Activated effector memory CD4-positive, alpha-beta T cell treated with Interleukin-2 at 50 U/mL for 16 hours (primary cell): ENCODE results near the gene SLC25A3.
A peak's percentile ranks its signal among the peaks of the same experiment; 100 is the strongest.
"Not testable (repeated sequence)": the region's sequence is repeated elsewhere in the genome, so short reads cannot be mapped to it uniquely, and the experiment has no call there.

Experiments
- DNase-seq: peaks from one replicate; pipeline ENCODE4 v3.0.0-alpha.2; 2020

Gene SLC25A3

DNA sequence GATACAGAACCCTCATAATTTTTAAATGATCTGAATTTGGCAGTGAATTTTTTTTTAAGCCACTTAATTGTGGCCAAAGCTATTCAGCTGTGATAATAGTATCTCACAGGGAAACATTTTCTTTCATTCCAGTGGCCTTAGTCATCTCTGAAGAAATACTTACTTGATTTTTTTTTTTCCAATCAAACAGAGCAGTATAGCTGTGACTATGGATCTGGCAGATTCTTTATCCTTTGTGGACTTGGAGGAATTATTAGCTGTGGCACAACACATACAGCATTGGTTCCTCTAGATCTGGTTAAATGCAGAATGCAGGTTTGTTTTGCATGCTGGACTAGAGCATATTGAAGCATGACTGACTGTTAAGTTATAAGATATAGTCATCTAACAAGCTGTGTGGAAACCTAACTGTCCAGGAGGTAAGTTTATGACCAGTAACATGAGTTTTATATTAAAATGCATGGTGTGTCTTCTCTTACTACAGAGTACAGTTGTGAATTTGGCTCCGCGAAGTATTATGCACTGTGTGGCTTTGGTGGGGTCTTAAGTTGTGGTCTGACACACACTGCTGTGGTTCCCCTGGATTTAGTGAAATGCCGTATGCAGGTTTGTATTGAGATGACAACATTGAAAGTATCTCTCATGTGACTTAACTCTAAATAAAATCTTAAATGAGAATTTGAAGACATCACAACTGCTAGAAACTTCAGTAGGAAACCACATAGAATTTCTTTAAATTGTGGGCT lies 1.9 kb downstream of the SLC25A3 start:
- DNase-seq: no peak

GRCh38 chr12:98597313-98597712 lies 3.8 kb downstream of the SLC25A3 start:
- not testable (repeated sequence) for DNase-seq

- DNase-seq: no peak
These were observed 8.4 kb downstream of the SLC25A3 start for GRCh38 chr12:98601924-98602323.

GRCh38 chr12:98606359-98606988 lies 13.0 kb downstream of the SLC25A3 start:
- no peak for DNase-seq

DNA sequence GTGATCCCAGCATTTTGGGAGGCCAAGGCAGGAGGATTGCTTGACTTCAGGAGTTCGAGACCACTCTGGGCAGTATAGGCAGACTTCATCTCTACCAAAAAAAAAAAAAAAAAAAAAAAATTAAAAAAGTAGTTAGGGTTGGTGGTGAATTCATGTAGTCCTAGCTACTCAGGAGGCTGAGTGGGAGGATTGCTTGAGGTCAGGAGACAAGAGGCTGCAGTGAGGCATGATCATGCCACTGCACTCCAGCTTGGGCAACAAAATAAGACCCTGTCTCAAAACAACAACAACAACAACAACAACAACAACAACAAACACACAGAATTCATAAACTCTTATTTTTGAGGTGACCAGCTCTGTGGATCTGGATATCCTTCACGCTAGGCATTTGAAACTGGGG lies 17.1 kb downstream of the SLC25A3 start:
- no peak for DNase-seq

- DNase-seq: no peak
These were observed 19.3 kb downstream of the SLC25A3 start for GRCh38 chr12:98612696-98613334.

DNA sequence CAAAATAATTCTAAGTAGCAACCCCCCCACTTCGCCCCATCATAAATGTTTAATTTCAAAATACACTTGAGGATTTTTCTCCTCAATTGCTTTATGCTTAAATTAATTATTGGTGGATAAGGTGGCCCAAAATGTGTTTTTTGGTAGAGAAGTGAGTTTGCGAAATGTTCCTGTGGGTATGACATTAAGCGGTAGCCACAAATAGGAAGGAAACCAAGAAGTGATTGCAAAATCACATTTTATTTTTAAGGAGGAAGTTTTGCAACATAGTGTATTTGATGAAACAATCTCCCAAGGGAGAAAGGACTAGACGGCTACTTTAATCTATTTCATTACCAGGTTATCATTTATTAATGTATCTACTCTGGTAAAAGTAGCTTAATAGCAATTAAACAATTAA lies 25.5 kb downstream of the SLC25A3 start:
- no peak for DNase-seq

GRCh38 chr12:98635657-98636323 lies 42.3 kb downstream of the SLC25A3 start:
- no peak for DNase-seq

- DNase-seq: no peak
These were observed 43.6 kb downstream of the SLC25A3 start for GRCh38 chr12:98637068-98637467.

DNA sequence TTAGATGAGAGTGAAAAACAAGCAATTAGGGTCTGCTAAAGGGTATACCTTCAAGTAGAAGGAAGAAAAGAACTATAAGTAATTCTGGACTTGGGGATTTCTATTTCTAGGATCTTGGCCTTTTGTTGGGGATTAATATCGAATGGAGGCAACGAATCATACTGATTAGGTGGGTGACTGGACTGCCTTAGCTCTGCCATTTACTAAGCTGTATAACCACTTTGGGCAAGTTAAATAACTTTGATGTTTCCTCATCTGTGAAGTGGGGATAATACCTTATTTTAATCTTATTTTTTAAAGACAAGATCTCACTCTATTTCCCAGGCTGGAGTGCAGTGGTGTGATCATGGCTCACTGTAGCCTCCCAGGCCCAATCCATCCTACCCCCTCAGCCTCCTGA lies 44.5 kb downstream of the SLC25A3 start:
- no peak for DNase-seq

GRCh38 chr12:98639491-98639890 lies 46.0 kb downstream of the SLC25A3 start:
- DNase-seq: no peak

DNA sequence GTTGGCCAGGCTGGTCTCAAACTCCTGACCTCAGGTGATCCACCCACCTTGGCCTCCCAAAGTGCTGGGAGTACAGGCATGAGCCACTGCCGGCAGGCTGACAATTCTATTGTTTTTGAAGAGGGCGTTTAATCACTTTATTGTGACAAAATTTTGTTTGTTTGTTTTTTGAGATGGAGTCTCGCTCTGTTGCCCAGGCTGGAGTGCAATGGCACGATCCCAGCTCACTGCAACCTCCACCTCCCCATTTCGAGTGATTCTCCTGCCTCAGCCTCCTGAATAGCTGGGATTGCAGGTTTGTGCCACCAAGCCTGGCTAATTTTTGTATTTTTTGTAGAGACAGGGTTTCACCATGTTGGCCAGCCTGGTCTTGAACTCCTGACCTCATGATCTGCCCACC lies 49.3 kb downstream of the SLC25A3 start:
- DNase-seq: not testable (repeated sequence)

DNA sequence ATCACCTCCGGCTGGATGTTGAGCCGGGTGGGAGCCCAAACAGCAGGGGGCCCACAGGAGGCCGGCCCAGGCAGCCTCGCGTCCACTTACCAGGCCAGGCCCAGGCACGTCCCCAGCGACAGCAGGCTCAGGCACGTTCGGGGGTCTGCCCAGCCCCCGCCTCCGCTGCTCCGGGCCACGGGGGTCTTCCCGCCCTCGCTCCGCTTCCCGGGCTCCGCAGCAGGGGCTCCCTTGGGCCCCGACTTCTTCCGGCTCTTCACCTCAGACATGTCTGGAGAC lies 50.9 kb downstream of the SLC25A3 start:
- no peak for DNase-seq

- peak; percentile 97 for DNase-seq
These were observed 51.5 kb downstream of the SLC25A3 start, which contains the start of the genes APAF1 and IKBIP for GRCh38 chr12:98644712-98645571. APAF1 (plus strand) TSS chr12:98645290; CDS start chr12:98648360, 3,070 bp downstream. IKBIP (minus strand) TSS chr12:98644788; CDS start chr12:98644701, 87 bp downstream.

- DNase-seq: no peak
These were observed 52.1 kb downstream of the SLC25A3 start for GRCh38 chr12:98645572-98646067.

DNA sequence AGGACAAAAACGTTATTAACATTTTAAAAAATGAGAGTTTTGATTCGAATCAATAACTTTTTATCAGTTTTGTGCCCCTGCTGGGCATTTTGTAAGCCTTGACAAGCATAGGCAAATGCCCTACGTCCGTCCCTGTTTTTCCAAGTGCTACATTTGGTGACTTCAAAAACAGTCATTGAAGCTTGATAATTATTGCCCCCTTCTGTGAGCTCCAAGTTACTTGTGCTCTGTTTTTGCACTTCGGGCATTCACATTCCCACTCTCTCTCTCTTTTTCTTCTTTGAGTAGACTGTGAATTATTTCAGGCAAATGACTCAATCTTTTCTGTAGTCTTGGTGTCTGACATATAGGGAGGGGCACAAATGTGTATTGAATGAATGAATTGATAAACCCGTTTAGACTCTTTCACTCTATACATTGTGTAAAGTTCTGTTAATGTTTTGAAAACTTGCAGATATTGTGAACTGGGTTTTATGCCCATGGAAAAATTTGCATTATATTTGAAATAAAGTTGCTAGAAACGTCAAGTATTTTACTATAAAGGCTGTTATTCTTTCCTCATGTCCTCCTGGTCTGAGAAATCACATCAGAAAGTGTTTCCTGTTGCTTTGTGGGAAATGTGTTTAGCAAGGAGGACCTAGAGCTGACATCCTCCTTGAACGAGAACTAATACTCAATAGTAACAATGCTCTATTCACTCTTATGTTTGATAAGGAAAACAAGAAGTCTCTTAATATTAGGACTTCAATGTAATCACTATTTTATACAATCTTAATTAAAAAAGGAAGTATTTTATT lies 53.0 kb downstream of the SLC25A3 start:
- DNase-seq: no peak

DNA sequence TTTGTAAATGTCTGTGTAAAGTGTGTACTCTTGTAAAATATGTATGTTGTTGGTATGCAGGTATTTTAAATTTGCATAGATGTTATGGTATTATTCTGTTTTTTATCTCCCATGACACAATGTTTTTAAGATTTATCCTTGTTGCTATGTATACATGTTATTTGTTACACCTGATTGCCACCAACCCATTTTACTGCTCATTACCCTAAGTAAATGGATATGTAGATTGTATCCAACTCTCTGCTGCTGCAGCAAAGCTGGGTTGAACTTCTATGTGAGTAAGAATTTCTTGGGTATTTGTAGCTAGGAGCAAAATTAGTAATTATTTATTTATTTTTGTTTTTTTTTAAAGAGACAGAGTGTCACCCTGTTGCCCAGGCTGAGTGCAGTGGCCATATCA lies 57.8 kb downstream of the SLC25A3 start:
- no peak for DNase-seq

DNA sequence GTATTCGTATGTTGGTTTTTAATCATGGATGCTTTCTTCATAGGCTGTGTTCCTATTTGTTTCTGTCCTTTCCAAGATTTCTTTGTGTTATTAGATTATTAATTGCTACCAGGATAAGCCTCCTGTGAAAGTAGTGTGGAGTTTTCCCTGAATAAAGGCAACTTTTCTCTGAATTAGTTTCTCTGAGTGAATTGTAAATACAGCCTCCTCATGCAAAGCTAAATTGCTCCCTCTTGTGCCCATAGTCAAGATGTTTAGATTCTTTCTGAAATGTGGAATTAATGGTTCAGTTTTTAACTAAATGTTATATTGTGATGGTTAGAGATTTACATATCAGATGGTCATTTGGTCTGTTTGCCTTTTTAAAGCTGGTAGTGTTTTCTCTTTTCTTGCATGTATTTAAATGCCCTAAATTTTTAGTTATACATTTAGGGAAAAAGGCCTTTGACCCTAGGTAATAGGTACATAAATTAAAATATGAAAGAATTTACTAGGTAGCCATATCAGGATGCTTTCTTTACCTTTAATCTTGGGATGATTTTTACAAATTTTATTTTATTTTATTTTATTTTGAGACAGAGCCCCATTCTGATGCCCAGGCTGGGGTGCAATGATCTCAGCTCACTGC lies 60.5 kb downstream of the SLC25A3 start:
- no peak for DNase-seq
